IMR-90 (cell line): ENCODE results near the gene DISP2. TPM values are rescaled to one million over a fixed set of nuclear protein-coding genes. Genes with fewer than 3 reads are reported as not detected.

Source experiments
- ATAC-seq: fragments of 200-7000 bp; cut with Tn5 transposase; 2 replicates; pipeline ENCODE4 v1.9.1; 2020; ENCODE audit warnings: low read depth, mild to moderate bottlenecking, moderate library complexity
- BruUV-seq: library from RNA; stranded (reverse); fragments of 400-500 nt; replicated peaks from 2 replicates; lab custom pipeline; 2021; lab: Mats Ljungman, UMichigan
- CTCF ChIA-PET: fragments of 300-600 bp; formaldehyde crosslinking; extraction: SDS; loops from one replicate; lab custom pipeline; 2021; ENCODE audit warnings: antibody characterized with exemption; lab: Yijun Ruan, JAX
- POLR2A ChIA-PET: fragments of 300-600 bp; sonication (Branson Sonifier 250); formaldehyde crosslinking; loops from one replicate; lab custom pipeline; 2022; ENCODE audit warnings: antibody characterized with exemption; ENCODE audit not compliant: unreplicated experiment; lab: Charles Lee
- DNase-seq: peaks from one replicate; pipeline ENCODE4 v3.0.0; 2013
- H2AFZ ChIP-seq: replicated peaks from 2 replicates; pipeline ENCODE3; 2013; ENCODE audit warnings: low read length, mild to moderate bottlenecking; ENCODE audit not compliant: poor library complexity
- H2AK5ac ChIP-seq: 2 replicates; pipeline ENCODE4 v1.6.1; 2013; ENCODE audit warnings: low read depth, low read length, inconsistent platforms
- H2AK9ac ChIP-seq: replicated peaks from 2 replicates; pipeline ENCODE3; 2013; ENCODE audit warnings: mild to moderate bottlenecking, low read depth, low read length, moderate library complexity; ENCODE audit not compliant: poor library complexity
- H2BK120ac ChIP-seq: 2 replicates; pipeline ENCODE4 v1.6.1; 2013; ENCODE audit warnings: low read depth, low read length, inconsistent platforms
- H2BK15ac ChIP-seq: 3 replicates; pipeline ENCODE4 v1.6.1; 2013; ENCODE audit warnings: low read depth, low read length, inconsistent platforms
- H2BK20ac ChIP-seq: 2 replicates; pipeline ENCODE4 v1.6.1; 2013; ENCODE audit warnings: low read depth, mild to moderate bottlenecking, inconsistent platforms, low read length, moderate library complexity
- H2BK5ac ChIP-seq: 2 replicates; pipeline ENCODE4 v1.6.1; 2013; ENCODE audit warnings: mild to moderate bottlenecking, low read depth, low read length, inconsistent platforms; ENCODE audit not compliant: poor library complexity, severe bottlenecking
- H3K14ac ChIP-seq: replicated peaks from 2 replicates; pipeline ENCODE4 v1.6.1; 2013; ENCODE audit warnings: low read depth, low read length, inconsistent platforms
- H3K18ac ChIP-seq: 2 replicates; pipeline ENCODE4 v1.6.1; 2013; ENCODE audit warnings: low read depth, low read length, control low read depth
- H3K23ac ChIP-seq: 2 replicates; pipeline ENCODE4 v1.6.1; 2013; ENCODE audit warnings: low read depth, low read length, inconsistent platforms
- H3K27ac ChIP-seq: 2 replicates; pipeline ENCODE4 v1.5.1; 2013; ENCODE audit warnings: mild to moderate bottlenecking, control low read depth, low read length; ENCODE audit not compliant: insufficient read depth
- H3K27me3 ChIP-seq: 2 replicates; pipeline ENCODE4 v1.6.1; 2013; ENCODE audit warnings: low read length; ENCODE audit not compliant: control insufficient read depth, insufficient read depth
- H3K36me3 ChIP-seq: 2 replicates; pipeline ENCODE4 v1.6.1; 2013; ENCODE audit warnings: low read length, mixed read lengths; ENCODE audit not compliant: control insufficient read depth, insufficient read depth
- H3K4ac ChIP-seq: 2 replicates; pipeline ENCODE4 v1.6.1; 2013; ENCODE audit warnings: low read depth, low read length, inconsistent platforms
- H3K4me1 ChIP-seq: 2 replicates; pipeline ENCODE4 v1.6.1; 2013; ENCODE audit warnings: low read length, mixed read lengths; ENCODE audit not compliant: control insufficient read depth, insufficient read depth
- H3K4me2 ChIP-seq: 2 replicates; pipeline ENCODE4 v1.6.1; 2013; ENCODE audit warnings: low read depth, mild to moderate bottlenecking, control low read depth, low read length, moderate library complexity
- H3K4me3 ChIP-seq: 2 replicates; pipeline ENCODE4 v1.5.1; 2013; ENCODE audit warnings: low read depth, mild to moderate bottlenecking, control low read depth, low read length, moderate library complexity; ENCODE audit not compliant: insufficient read depth
- H3K56ac ChIP-seq: 2 replicates; pipeline ENCODE4 v1.6.1; 2013; ENCODE audit warnings: low read length, inconsistent platforms; ENCODE audit not compliant: insufficient read depth; ENCODE audit errors: extremely low read depth
- H3K79me1 ChIP-seq, 2 experiments: 2 replicates each; pipeline ENCODE4 v1.6.1; 2013; ENCODE audit warnings: low read length in 2 of 2, inconsistent platforms in 1 of 2, low read depth in 1 of 2
- H3K9ac ChIP-seq: 2 replicates; pipeline ENCODE4 v1.6.1; 2013; ENCODE audit warnings: low read depth, low read length, control low read depth
- H3K9me1 ChIP-seq: 2 replicates; pipeline ENCODE4 v1.6.1; 2013; ENCODE audit warnings: low read length, inconsistent platforms; ENCODE audit not compliant: insufficient read depth
- H3K9me3 ChIP-seq: 2 replicates; pipeline ENCODE4 v1.6.1; 2013; ENCODE audit warnings: low read length; ENCODE audit not compliant: control insufficient read depth, insufficient read depth
- H4K20me1 ChIP-seq: 2 replicates; pipeline ENCODE4 v1.6.1; 2013; ENCODE audit warnings: low read length, inconsistent platforms; ENCODE audit not compliant: insufficient read depth
- H4K5ac ChIP-seq: 2 replicates; pipeline ENCODE4 v1.6.1; 2013; ENCODE audit warnings: mild to moderate bottlenecking, low read depth, low read length, control low read depth
- H4K8ac ChIP-seq, 2 experiments: 2 replicates each; pipeline ENCODE4 v1.6.1; 2013; ENCODE audit warnings: low read depth in 2 of 2, low read length in 2 of 2, control low read depth in 1 of 2, inconsistent platforms in 1 of 2
- H4K91ac ChIP-seq: 2 replicates; pipeline ENCODE4 v1.6.1; 2013; ENCODE audit warnings: low read depth, low read length, inconsistent platforms; ENCODE audit not compliant: insufficient read depth
- CEBPB ChIP-seq: IDR thresholded peaks from 2 replicates; pipeline ENCODE4 v1.6.1; 2012; ENCODE audit warnings: low read depth, low read length, improper control_type of control experiment
- CTCF ChIP-seq: conservative IDR thresholded peaks from 2 replicates; pipeline ENCODE4 v1.5.1; 2012; ENCODE audit warnings: mild to moderate bottlenecking, low read depth, low read length, improper control_type of control experiment
- ELK1 ChIP-seq: fragments of 150-350 bp; IDR thresholded peaks from 2 replicates; pipeline ENCODE4 v1.6.1; 2016; ENCODE audit warnings: low read depth, mild to moderate bottlenecking, low read length, moderate library complexity, borderline replicate concordance
- FOS ChIP-seq: fragments of 150-350 bp; IDR thresholded peaks from 2 replicates; pipeline ENCODE4 v1.6.1; 2016; ENCODE audit warnings: low read depth, low read length
- MAFK ChIP-seq: IDR thresholded peaks from 2 replicates; pipeline ENCODE4 v1.6.1; 2012; ENCODE audit warnings: low read depth, low read length, improper control_type of control experiment
- MAZ ChIP-seq: IDR thresholded peaks from 2 replicates; pipeline ENCODE4 v1.6.1; 2012; ENCODE audit warnings: low read depth, mild to moderate bottlenecking, low read length, improper control_type of control experiment, moderate library complexity, borderline replicate concordance
- MXI1 ChIP-seq: IDR thresholded peaks from 2 replicates; pipeline ENCODE4 v1.6.1; 2012; ENCODE audit warnings: low read depth, mild to moderate bottlenecking, low read length, moderate library complexity, borderline replicate concordance
- POLR2A ChIP-seq: IDR thresholded peaks from 2 replicates; pipeline ENCODE4 v1.6.1; 2012; ENCODE audit warnings: mild to moderate bottlenecking, low read depth, low read length
- RCOR1 ChIP-seq: IDR thresholded peaks from 2 replicates; pipeline ENCODE4 v1.6.1; 2012; ENCODE audit warnings: mild to moderate bottlenecking, low read length, improper control_type of control experiment; ENCODE audit not compliant: insufficient replicate concordance
- RFX5 ChIP-seq: IDR thresholded peaks from 2 replicates; pipeline ENCODE4 v1.8.0; 2012; ENCODE audit warnings: low read depth, mild to moderate bottlenecking, low read length, moderate library complexity
- SMC3 ChIP-seq: fragments of 150-350 bp; IDR thresholded peaks from 2 replicates; pipeline ENCODE4 v1.6.1; 2016; ENCODE audit warnings: low read depth, mild to moderate bottlenecking, antibody characterized with exemption, low read length, moderate library complexity
- USF2 ChIP-seq: fragments of 150-350 bp; IDR thresholded peaks from 2 replicates; pipeline ENCODE4 v1.6.1; 2017; ENCODE audit warnings: mild to moderate bottlenecking, antibody characterized with exemption, low read length, low read depth
- WGBS, 2 experiments: methylation state at CpG; one replicate each; pipeline versions ENCODE4 v1.1.5 to v1.1.7; 2013; ENCODE audit warnings: missing lambda C conversion rate in 2 of 2; ENCODE audit not compliant: insufficient read length in 1 of 2; ENCODE audit errors: extremely low coverage in 2 of 2; 5-methylcytosine and 5-hydroxymethylcytosine counted together
- dilution Hi-C: fragments of 300-500 bp; cut with HindIII; formaldehyde crosslinking; loops from one replicate; pipeline ENCODE4 v1.14.3; 2018; ENCODE audit warnings: low sequenced_read_pairs; ENCODE audit not compliant: unreplicated experiment
- in situ Hi-C: fragments of 300-500 bp; cut with MboI; formaldehyde crosslinking; loops from 3 replicates; pipeline ENCODE4 v1.14.3; 2019; ENCODE audit warnings: low sequenced_read_pairs, inconsistent platforms, mixed read lengths
- intact Hi-C: fragments of 100-400 bp; cut with micrococcal nuclease; formaldehyde crosslinking; loops from 2 replicates; pipeline ENCODE4 v1.10.0; 2022
- polyA plus RNA-seq, 3 experiments: library from polyadenylated mRNA; depleted of rRNA; stranded (reverse); fragments of >200 nt; gene quantifications; 2 replicates each; pipeline ENCODE4 v1.2.3, GENCODE V29; 2012; ENCODE audit warnings: low replicate concordance in 1 of 3
- total RNA-seq: library from RNA; depleted of rRNA; stranded (reverse); fragments of >200 nt; gene quantifications from 2 replicates; pipeline ENCODE4 v1.2.3, GENCODE V29; 2012

Gene DISP2
- total and polyA plus RNA-seq, 2 of the 4 experiments (the other 2 are of a cell fraction): 0.34 to 0.36 TPM

- Histone ChIP-seq H3K14ac (peak overlapping the region; percentile 69), H3K27me3 (no peaks in the 10 kb centered on the region), H3K4me2 (peak overlapping the region; percentile 97), H3K56ac (no peak overlapping the region), H3K18ac (peak overlapping the region; percentile 11; the same call in 1 of the 2 replicates), H3K4me3 (peak overlapping the region; percentile 89; the same call in 1 of the 2 replicates), H3K23ac (peak overlapping the region; percentile 82), H4K20me1 (0 out of 2 replicates have a peak, but pooled peaks cover 12% of the 10 kb centered on the region), H3K79me1 (peaks cover 36 to 55% of the 10 kb centered on the region in 2 experiments), H3K4ac (peak overlapping the region; percentile 47), H3K9me1 (peaks cover 21% of the 10 kb centered on the region), H3K9ac (peak overlapping the region; percentile 73; the same call in 1 of the 2 replicates), H2BK15ac (peak overlapping the region; percentile 7; the same call in 1 of the 3 replicates), H2BK20ac (no peak overlapping the region; the same call in 1 of the 2 replicates), H4K5ac (peak overlapping the region; percentile 33; the same call in 1 of the 2 replicates), H4K91ac (no peak overlapping the region), H2BK120ac (peak overlapping the region; percentile 2; the same call in 1 of the 2 replicates), H2AFZ (no peak overlapping the region), H2BK5ac (peak overlapping the region; percentile 45), H2AK9ac (no peak overlapping the region), H3K9me3 (no peaks in the 10 kb centered on the region), H3K27ac (no peak overlapping the region), H2AK5ac (peak overlapping the region; percentile 79; the same call in 1 of the 2 replicates), H4K8ac (peak overlapping the region in 1 of 2 experiments; percentile 7; a peak in 2 of 4 replicates), H3K36me3 (no peaks in the 10 kb centered on the region), H3K4me1 (peaks cover 42% of the 10 kb centered on the region)
- POLR2A ChIA-PET: no interaction called here
- BruUV-seq: TSS peak; percentile 74
- intact Hi-C loops: loop anchor here (2.0 kb wide), 1 partner anchor 57 kb away; the partner anchor contains the start of gene KNSTRN
- WGBS, 2 experiments: no CpG with 5 or more reads among the region's 2 CpGs
- ATAC-seq: no peak
- CTCF ChIA-PET: interaction anchor here (0.6 to 1.7 kb wide), 4 partner anchors 12 to 47 kb away, joined by 3 to 5 read pairs (median 4); no protein-coding TSS in a partner anchor
- dilution Hi-C loops: no loop called here
- no peak for TF ChIP-seq USF2
- no peak for TF ChIP-seq MXI1
- no peak for TF ChIP-seq CEBPB
- no peak for TF ChIP-seq SMC3
- TF ChIP-seq RCOR1: no peak
- TF ChIP-seq ELK1: no peak
- TF ChIP-seq POLR2A: no peak
- no peak for TF ChIP-seq MAZ
- no peak for TF ChIP-seq RFX5
- no peak for TF ChIP-seq CTCF
- no peak for TF ChIP-seq MAFK
- TF ChIP-seq FOS: no peak
- DNase-seq: no peak
- in situ Hi-C loops: no loop called here
Observed at GRCh38 chr15:40325700-40326099, 32.3 kb upstream of the DISP2 start.
